ENCODE measurements around the gene MLLT10. TPM values are rescaled to one million over a fixed set of nuclear protein-coding genes. Genes with fewer than 3 reads are reported as not detected.

Gene MLLT10
- total and polyA plus RNA-seq, 2 donors (not counting 3 experiments of a cell fraction or from before 2014, with no cell fraction given), result 35.4 to 54.0 TPM

DNA sequence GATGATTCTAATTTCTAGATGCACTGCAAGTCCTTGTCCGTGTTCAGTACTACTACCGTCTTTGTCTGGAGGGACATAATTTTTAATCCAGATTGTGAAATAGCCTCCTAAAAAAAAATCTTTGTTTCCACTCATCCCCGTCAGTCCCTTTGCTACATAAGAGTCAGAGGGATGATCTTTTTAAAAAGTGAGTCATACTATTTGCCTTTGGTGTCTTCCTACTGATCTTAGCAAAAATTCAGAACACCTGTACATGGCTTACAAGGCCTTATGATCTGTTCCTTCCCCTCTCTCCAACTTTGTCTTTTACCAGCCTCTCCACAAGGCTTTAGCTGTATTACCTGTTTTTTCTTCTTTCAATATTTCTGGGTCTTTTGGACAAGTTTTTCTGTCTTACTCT, 173.5 kb downstream of the MLLT10 start:
- Histone ChIP-seq H3K27ac (ENCODE audit: insufficient read depth, low read depth, low read length) (no peak overlapping the region), H3K9ac (replicated peaks; ENCODE audit: extremely low read depth, insufficient read depth, low read length) (no peak overlapping the region), H3K4me2 (ENCODE audit: insufficient read depth, low read length) (no peak overlapping the region), H3K36me3 (ENCODE audit: control insufficient read depth in 2 of 2, extremely low read depth in 1 of 2, insufficient read depth in 2 of 2, low read length in 2 of 2) (no peaks in the 10 kb centered on the region), H3K9me1 (replicated peaks; ENCODE audit: control insufficient read depth, extremely low read depth, insufficient read depth, low read length) (no peaks in the 10 kb centered on the region), H3K9me3 (replicated peaks; ENCODE audit: control insufficient read depth, insufficient read depth, low read length) (no peaks in the 10 kb centered on the region), H3K4me1 (ENCODE audit: control insufficient read depth, extremely low read depth, insufficient read depth, low read length) (peaks cover 6% of the 10 kb centered on the region), H3K4me3 (replicated peaks in 1 of 3; ENCODE audit: insufficient read depth in 1 of 3, low read depth in 1 of 3, low read length in 3 of 3) (no peak overlapping the region), H3K79me2 (ENCODE audit: control insufficient read depth, insufficient read depth, low read length) (peaks cover 34% of the 10 kb centered on the region), H2AFZ (ENCODE audit: low read depth, low read length) (no peak overlapping the region), H3K27me3 (ENCODE audit: control insufficient read depth in 2 of 2, insufficient read depth in 2 of 2, low read length in 2 of 2) (no peaks in the 10 kb centered on the region), H4K20me1 (replicated peaks; ENCODE audit: control insufficient read depth, extremely low read depth, insufficient read depth, low read length) (peaks cover 4% of the 10 kb centered on the region)
- POLR2A ChIA-PET, result no interaction called here
- no peak for DNase-seq (ENCODE audit: low read depth, low spot score)
- CTCF ChIA-PET, result interaction anchor here (1.2 to 1.6 kb wide), 4 partner anchors 13 to 32 kb away, joined by 3 to 6 read pairs (median 5); no protein-coding TSS in a partner anchor
- dilution Hi-C loops (cut with MboI; ENCODE audit: extremely low pct_ligation_motif_present, low sequenced_read_pairs), result no loop called here
- intact Hi-C loops (cut with micrococcal nuclease), result no loop called here
- no peak for FAIRE-seq
- BruUV-seq (replicated peaks), result no TSS peak
- TF ChIP-seq, protein P1, sequence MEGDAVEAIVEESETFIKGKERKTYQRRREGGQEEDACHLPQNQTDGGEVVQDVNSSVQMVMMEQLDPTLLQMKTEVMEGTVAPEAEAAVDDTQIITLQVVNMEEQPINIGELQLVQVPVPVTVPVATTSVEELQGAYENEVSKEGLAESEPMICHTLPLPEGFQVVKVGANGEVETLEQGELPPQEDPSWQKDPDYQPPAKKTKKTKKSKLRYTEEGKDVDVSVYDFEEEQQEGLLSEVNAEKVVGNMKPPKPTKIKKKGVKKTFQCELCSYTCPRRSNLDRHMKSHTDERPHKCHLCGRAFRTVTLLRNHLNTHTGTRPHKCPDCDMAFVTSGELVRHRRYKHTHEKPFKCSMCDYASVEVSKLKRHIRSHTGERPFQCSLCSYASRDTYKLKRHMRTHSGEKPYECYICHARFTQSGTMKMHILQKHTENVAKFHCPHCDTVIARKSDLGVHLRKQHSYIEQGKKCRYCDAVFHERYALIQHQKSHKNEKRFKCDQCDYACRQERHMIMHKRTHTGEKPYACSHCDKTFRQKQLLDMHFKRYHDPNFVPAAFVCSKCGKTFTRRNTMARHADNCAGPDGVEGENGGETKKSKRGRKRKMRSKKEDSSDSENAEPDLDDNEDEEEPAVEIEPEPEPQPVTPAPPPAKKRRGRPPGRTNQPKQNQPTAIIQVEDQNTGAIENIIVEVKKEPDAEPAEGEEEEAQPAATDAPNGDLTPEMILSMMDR (IDR thresholded peaks at IDR 0.05; ENCODE audit: extremely low read depth in 1 of 2, insufficient read depth in 1 of 2, low read depth in 1 of 2, low read length in 2 of 2), result no peak
- TF ChIP-seq POLR2AphosphoS5 (IDR thresholded peaks at IDR 0.05; ENCODE audit: insufficient read depth, low read depth, low read length), result no peak
- no peak for TF ChIP-seq GATA2 (IDR thresholded peaks at IDR 0.05; ENCODE audit: insufficient read depth, insufficient read length, low read depth, low read length)
- TF ChIP-seq, protein P2, sequence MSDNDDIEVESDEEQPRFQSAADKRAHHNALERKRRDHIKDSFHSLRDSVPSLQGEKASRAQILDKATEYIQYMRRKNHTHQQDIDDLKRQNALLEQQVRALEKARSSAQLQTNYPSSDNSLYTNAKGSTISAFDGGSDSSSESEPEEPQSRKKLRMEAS (IDR thresholded peaks at IDR 0.05; ENCODE audit: insufficient read depth, insufficient read length), result no peak
- no peak for TF ChIP-seq POLR2A (IDR thresholded peaks at IDR 0.05; ENCODE audit: low read depth, low read length)
- no peak for TF ChIP-seq JUN (IDR thresholded peaks at IDR 0.05; ENCODE audit: borderline replicate concordance, insufficient read depth, insufficient read length, low read depth)
- no peak for TF ChIP-seq MYC (IDR thresholded peaks at IDR 0.05; ENCODE audit: low read depth, low read length)
- no peak for TF ChIP-seq FOS (IDR thresholded peaks at IDR 0.05; ENCODE audit: borderline replicate concordance, insufficient read depth, low read length)
- no peak for TF ChIP-seq EZH2 (IDR thresholded peaks at IDR 0.05; ENCODE audit: borderline replicate concordance, low read depth, low read length, severe bottlenecking)

Measured in endothelial cell of umbilical vein (primary cell).